K562 (cell line): Measurements from ENCODE around the gene AMT. TPM values are rescaled to one million over a fixed set of nuclear protein-coding genes. Genes with fewer than 3 reads are reported as not detected.
A peak's percentile ranks its signal among the peaks of the same experiment; 100 is the strongest.

Source experiments
- POLR2A ChIP-seq: fragments of 450-650 bp; conservative IDR thresholded peaks from 2 replicates; pipeline ENCODE4 v1.6.1; 2016
- POLR2G ChIP-seq: fragments of 200-400 bp; formaldehyde crosslinking; IDR thresholded peaks from 2 replicates; pipeline ENCODE4 v1.6.1; 2017; ENCODE audit warnings: low read depth, mild to moderate bottlenecking, antibody characterized with exemption, low read length, moderate library complexity
- SMAD4 ChIP-seq: fragments of 250-450 bp; sonication (Bioruptor Pico); conservative IDR thresholded peaks from 2 replicates; pipeline ENCODE4 v1.8.0; 2021; ENCODE audit warnings: inconsistent platforms, mild to moderate bottlenecking, moderate library complexity
- TEAD2 ChIP-seq: fragments of 450-650 bp; IDR thresholded peaks from 2 replicates; pipeline ENCODE4 v1.6.1; 2016; ENCODE audit warnings: missing genetic modification characterization, control low read depth, missing compliant biosample characterization
- ZBTB17 ChIP-seq: fragments of 450-650 bp; formaldehyde crosslinking; IDR thresholded peaks from 2 replicates; pipeline ENCODE4 v1.4.0; 2020; ENCODE audit warnings: mild to moderate bottlenecking
- ZNF23 ChIP-seq: fragments of 250-450 bp; sonication (Bioruptor Pico); IDR thresholded peaks from 2 replicates; pipeline ENCODE4 v1.4.0; 2020; ENCODE audit warnings: mild to moderate bottlenecking
- polyA plus RNA-seq, 8 experiments: library from polyadenylated mRNA; depleted of rRNA in 4 of 8; stranded (reverse) in 5 of 8; unstranded in 3 of 8; fragments of >200 nt; fragmentation: Nextera tagmentation in 2 of 8; fragmentation: Illumina TruSeq in 1 of 8; extraction: Ambion mirVana in 2 of 8; extraction: Trizol in 1 of 8; gene quantifications; 2 replicates each; pipeline versions ENCODE4 v1.2.1 to v1.2.3, GENCODE V29; 2011 to 2014; ENCODE audit warnings: inconsistent platforms in 1 of 8, missing spikeins in 1 of 8
- total RNA-seq, 7 experiments: library from RNA; depleted of rRNA in 6 of 7; stranded (reverse); fragments of >200 nt in 6 of 7; fragmentation: Illumina TruSeq in 2 of 7; extraction: Trizol in 2 of 7; gene quantifications; 2 replicates each; pipeline versions ENCODE4 v1.2.1 to v1.2.3, GENCODE V29; 2011 to 2021; ENCODE audit warnings: low replicate concordance in 1 of 7
- TF ChIP-seq, protein P1 (sequence below), 3 experiments: fragments of 200-800 bp in 1 of 3; fragments of 250-450 bp in 1 of 3; fragments of 450-650 bp in 1 of 3; sonication (Bioruptor Pico) in 1 of 3; sonication (Bioruptor generic) in 1 of 3; formaldehyde crosslinking in 1 of 3; IDR thresholded peaks; 2 replicates each; pipeline versions ENCODE4 v1.6.1 to v1.8.0; 2016 to 2022; ENCODE audit warnings: mild to moderate bottlenecking in 2 of 3, missing genetic modification characterization in 2 of 3, missing compliant biosample characterization in 1 of 3, moderate library complexity in 1 of 3
- TF ChIP-seq, protein P2 (sequence below): sonication (generic); formaldehyde crosslinking; IDR thresholded peaks from 2 replicates; pipeline ENCODE4 v1.8.1; 2022; ENCODE audit warnings: missing genetic modification reagents
- TF ChIP-seq, protein P3 (sequence below), 2 experiments: IDR thresholded peaks; 2 replicates each; pipeline ENCODE4 v1.6.1; 2012; ENCODE audit warnings: improper control_type of control experiment in 2 of 2, low read depth in 2 of 2, low read length in 2 of 2, borderline replicate concordance in 1 of 2

The AMT gene
- total and polyA plus RNA-seq, 9 of the 15 experiments (the other 6 are each of a cell fraction or from before 2014, with no cell fraction given): 0.14 to 2.1 (median 0.52) TPM

DNA sequence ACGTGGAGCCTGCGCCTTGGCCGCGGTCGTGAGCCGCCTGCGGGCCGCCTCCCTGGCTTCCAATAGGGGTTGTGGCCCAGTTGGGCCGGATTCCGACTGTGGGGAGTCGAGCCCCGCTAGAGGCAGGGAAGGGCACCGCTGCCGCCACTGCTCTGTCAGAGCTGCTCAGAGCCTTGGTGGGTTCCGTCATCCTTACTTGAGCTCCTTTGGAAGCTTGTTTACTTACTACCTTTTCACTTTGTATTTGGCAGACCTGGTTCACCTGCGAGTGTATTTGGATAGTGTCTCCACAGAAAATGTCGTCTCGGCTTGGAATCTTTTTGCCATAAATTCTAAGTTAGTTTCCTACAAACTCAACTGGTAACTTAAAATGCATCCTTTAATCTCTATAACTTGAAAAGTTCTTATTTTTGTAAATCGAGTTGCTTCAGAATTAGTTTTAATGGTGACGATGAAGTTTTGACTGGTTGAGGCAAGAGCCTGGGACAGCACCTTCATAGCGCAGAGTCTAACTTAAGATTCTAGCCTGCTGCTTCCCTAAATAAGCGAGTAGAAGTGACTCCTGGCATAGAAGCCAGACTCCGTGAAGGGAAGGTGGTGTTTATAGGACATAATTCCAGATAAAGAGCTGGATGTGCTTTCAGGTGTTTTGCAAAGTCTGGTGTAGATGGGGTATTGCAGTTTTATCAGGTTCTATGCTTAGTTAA is 48.6 kb upstream of the AMT start (continued):
- TF ChIP-seq, protein P1, sequence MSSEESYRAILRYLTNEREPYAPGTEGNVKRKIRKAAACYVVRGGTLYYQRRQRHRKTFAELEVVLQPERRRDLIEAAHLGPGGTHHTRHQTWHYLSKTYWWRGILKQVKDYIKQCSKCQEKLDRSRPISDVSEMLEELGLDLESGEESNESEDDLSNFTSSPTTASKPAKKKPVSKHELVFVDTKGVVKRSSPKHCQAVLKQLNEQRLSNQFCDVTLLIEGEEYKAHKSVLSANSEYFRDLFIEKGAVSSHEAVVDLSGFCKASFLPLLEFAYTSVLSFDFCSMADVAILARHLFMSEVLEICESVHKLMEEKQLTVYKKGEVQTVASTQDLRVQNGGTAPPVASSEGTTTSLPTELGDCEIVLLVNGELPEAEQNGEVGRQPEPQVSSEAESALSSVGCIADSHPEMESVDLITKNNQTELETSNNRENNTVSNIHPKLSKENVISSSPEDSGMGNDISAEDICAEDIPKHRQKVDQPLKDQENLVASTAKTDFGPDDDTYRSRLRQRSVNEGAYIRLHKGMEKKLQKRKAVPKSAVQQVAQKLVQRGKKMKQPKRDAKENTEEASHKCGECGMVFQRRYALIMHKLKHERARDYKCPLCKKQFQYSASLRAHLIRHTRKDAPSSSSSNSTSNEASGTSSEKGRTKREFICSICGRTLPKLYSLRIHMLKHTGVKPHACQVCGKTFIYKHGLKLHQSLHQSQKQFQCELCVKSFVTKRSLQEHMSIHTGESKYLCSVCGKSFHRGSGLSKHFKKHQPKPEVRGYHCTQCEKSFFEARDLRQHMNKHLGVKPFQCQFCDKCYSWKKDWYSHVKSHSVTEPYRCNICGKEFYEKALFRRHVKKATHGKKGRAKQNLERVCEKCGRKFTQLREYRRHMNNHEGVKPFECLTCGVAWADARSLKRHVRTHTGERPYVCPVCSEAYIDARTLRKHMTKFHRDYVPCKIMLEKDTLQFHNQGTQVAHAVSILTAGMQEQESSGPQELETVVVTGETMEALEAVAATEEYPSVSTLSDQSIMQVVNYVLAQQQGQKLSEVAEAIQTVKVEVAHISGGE (CRISPR knock-in tag; IDR thresholded peaks at IDR 0.05): no peak
- TF ChIP-seq, protein P2, sequence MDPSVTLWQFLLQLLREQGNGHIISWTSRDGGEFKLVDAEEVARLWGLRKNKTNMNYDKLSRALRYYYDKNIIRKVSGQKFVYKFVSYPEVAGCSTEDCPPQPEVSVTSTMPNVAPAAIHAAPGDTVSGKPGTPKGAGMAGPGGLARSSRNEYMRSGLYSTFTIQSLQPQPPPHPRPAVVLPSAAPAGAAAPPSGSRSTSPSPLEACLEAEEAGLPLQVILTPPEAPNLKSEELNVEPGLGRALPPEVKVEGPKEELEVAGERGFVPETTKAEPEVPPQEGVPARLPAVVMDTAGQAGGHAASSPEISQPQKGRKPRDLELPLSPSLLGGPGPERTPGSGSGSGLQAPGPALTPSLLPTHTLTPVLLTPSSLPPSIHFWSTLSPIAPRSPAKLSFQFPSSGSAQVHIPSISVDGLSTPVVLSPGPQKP (CRISPR knock-in tag): no peak
- TF ChIP-seq, protein P3, sequence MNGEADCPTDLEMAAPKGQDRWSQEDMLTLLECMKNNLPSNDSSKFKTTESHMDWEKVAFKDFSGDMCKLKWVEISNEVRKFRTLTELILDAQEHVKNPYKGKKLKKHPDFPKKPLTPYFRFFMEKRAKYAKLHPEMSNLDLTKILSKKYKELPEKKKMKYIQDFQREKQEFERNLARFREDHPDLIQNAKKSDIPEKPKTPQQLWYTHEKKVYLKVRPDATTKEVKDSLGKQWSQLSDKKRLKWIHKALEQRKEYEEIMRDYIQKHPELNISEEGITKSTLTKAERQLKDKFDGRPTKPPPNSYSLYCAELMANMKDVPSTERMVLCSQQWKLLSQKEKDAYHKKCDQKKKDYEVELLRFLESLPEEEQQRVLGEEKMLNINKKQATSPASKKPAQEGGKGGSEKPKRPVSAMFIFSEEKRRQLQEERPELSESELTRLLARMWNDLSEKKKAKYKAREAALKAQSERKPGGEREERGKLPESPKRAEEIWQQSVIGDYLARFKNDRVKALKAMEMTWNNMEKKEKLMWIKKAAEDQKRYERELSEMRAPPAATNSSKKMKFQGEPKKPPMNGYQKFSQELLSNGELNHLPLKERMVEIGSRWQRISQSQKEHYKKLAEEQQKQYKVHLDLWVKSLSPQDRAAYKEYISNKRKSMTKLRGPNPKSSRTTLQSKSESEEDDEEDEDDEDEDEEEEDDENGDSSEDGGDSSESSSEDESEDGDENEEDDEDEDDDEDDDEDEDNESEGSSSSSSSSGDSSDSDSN (IDR thresholded peaks at IDR 0.05; ENCODE audit: borderline replicate concordance in 1 of 2, low read depth in 2 of 2, low read length in 2 of 2): no peak
- 0 out of 2 replicates have a peak, but pooled peaks have one; percentile 11 for TF ChIP-seq POLR2A
- TF ChIP-seq TEAD2: no peak
- TF ChIP-seq ZBTB17 (CRISPR knock-in tag): 0 out of 2 replicates have a peak, but pooled peaks have one; percentile 8
- TF ChIP-seq ZNF23: no peak
- TF ChIP-seq SMAD4: 0 out of 2 replicates have a peak, but pooled peaks have one; percentile 2
- TF ChIP-seq POLR2G: no peak
